ENCODE results near the gene DESI1. TPM values are rescaled to one million over a fixed set of nuclear protein-coding genes. Genes with fewer than 3 reads are reported as not detected.

DESI1 gene
- total RNA-seq, 1 donor from 2014 or later = 29.8 TPM

DNA sequence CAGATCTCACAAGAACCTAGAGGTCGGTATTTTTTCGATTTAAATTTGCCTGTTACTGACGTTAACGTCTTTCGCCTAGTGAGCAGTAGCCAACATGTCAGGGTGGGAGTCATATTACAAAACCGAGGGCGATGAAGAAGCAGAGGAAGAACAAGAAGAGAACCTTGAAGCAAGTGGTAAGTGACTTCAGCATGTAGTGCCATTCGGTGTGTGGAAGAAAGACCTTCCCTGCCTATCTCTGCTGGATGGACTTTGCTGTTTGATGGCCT is 1.0 kb upstream of the DESI1 start:
- H3K27me3 Mint-ChIP-seq (ENCODE audit: low read depth) = no peaks in the 10 kb centered on the region
- TF ChIP-seq, protein P1, sequence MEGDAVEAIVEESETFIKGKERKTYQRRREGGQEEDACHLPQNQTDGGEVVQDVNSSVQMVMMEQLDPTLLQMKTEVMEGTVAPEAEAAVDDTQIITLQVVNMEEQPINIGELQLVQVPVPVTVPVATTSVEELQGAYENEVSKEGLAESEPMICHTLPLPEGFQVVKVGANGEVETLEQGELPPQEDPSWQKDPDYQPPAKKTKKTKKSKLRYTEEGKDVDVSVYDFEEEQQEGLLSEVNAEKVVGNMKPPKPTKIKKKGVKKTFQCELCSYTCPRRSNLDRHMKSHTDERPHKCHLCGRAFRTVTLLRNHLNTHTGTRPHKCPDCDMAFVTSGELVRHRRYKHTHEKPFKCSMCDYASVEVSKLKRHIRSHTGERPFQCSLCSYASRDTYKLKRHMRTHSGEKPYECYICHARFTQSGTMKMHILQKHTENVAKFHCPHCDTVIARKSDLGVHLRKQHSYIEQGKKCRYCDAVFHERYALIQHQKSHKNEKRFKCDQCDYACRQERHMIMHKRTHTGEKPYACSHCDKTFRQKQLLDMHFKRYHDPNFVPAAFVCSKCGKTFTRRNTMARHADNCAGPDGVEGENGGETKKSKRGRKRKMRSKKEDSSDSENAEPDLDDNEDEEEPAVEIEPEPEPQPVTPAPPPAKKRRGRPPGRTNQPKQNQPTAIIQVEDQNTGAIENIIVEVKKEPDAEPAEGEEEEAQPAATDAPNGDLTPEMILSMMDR (IDR thresholded peaks at IDR 0.05) = no peak

DNA sequence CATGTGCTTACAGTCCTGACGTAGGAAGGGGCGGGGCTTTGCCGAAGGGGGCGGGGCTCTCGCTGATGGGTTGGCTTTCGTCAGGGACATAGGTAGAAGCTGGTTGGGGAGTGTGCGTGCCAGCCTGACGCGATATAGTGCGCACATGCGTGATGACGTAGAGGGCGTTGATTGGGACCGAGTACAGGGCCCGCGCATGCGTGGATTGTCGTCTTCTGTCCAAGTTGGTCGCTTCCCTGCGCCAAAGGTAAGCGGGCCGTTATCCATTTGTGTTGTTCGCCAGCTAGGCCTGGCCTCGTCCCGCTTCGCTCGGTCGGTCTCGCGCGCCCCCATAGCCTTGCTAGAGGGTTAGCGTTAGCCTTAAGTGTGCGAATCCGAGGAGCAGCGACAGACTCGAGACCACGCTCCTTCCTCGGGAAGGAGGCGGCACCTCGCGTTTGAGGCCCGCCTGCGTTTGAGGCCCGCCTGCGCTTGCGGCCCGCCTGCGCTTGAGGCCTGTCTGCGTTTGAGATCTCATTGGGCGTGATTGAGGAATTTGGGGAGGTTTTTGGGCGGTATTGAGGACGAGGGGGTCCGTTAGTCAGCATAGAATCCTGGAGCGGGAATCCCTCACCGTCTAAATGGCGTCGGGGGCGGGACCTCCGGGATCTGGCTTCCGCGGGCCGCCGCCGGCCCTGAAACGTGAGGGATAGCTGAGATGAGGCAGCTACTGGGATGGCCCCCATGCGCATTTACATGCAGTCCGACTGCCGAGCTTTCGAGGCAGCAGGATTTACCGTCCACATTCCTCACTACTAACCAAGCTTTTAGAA is 462 bp upstream of the DESI1 start, which contains the start of gene XRCC6:
Gene XRCC6 (plus strand): TSS at position 197 of the 812 bp plus-strand sequence. CDS start 710 bp downstream, outside the sequence.
- no peaks in the 10 kb centered on the region for H3K9me3 Mint-ChIP-seq (ENCODE audit: low read depth)
- no peaks in the 10 kb centered on the region for H3K27me3 Mint-ChIP-seq (ENCODE audit: low read depth)
- TF ChIP-seq, protein P1 (IDR thresholded peaks at IDR 0.05) = peak; percentile 17
- DNase-seq (ENCODE audit: low spot score) = peak; percentile 100
- H3K4me1 Mint-ChIP-seq (ENCODE audit: low read depth) = peaks cover 27% of the 10 kb centered on the region
- peak within 1 kb of the TSS; percentile 97 for H3K27ac Mint-ChIP-seq (ENCODE audit: unreplicated experiment)
- H3K36me3 Mint-ChIP-seq (ENCODE audit: low read depth) = peaks cover 8% of the 10 kb centered on the region
- H3K4me3 Mint-ChIP-seq (ENCODE audit: unreplicated experiment) = peak within 1 kb of the TSS; percentile 85

More for the DNA sequence above, 1.0 kb upstream of the DESI1 start:
- H3K4me3 Mint-ChIP-seq (ENCODE audit: unreplicated experiment) = peak overlapping the region; percentile 85
- peaks cover 27% of the 10 kb centered on the region for H3K4me1 Mint-ChIP-seq (ENCODE audit: low read depth)
- H3K27ac Mint-ChIP-seq (ENCODE audit: unreplicated experiment) = peak overlapping the region; percentile 97
- no peak for DNase-seq (ENCODE audit: low spot score)
- no peaks in the 10 kb centered on the region for H3K9me3 Mint-ChIP-seq (ENCODE audit: low read depth)
- peaks cover 8% of the 10 kb centered on the region for H3K36me3 Mint-ChIP-seq (ENCODE audit: low read depth)

DNA sequence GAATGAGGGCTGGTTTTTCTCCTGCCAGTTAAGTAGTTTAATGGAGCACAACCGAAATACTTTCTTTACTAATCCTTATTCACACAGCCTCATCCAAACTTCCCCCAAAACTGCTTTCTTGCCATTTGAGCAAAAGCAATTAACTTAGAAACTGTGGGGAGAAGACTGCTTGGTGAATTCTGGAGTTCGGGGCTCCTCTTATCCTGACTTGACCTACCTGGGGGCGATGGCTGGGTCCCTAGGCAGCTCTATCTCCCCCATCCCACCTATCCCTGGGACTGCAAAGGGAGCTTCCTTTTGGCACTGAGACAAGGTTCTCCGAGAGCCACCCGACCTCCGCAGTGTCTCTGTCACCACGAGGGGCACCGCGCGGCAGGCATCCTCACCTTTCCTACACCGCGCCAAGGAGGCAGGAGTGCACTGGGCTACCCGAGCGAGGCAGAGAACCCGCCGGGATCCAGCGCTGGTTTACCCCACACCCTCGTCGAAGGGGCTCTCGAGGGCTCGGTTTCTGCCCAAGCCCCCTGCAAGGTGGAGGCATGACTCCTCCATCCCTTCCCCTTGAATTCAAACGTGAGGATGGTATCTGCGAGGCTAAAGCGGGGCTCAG is 759 bp downstream of the DESI1 start:
- Mint-ChIP-seq H3K27ac (ENCODE audit: unreplicated experiment) (peak overlapping the region; percentile 89), H3K4me3 (ENCODE audit: unreplicated experiment) (peak overlapping the region; percentile 85), H3K4me1 (ENCODE audit: low read depth) (peaks cover 27% of the 10 kb centered on the region), H3K36me3 (ENCODE audit: low read depth) (peaks cover 7% of the 10 kb centered on the region), H3K27me3 (ENCODE audit: low read depth) (no peaks in the 10 kb centered on the region), H3K9me3 (ENCODE audit: low read depth) (no peaks in the 10 kb centered on the region)
- DNase-seq (ENCODE audit: low spot score) = no peak
- TF ChIP-seq, protein P1 (IDR thresholded peaks at IDR 0.05) = no peak

DNA sequence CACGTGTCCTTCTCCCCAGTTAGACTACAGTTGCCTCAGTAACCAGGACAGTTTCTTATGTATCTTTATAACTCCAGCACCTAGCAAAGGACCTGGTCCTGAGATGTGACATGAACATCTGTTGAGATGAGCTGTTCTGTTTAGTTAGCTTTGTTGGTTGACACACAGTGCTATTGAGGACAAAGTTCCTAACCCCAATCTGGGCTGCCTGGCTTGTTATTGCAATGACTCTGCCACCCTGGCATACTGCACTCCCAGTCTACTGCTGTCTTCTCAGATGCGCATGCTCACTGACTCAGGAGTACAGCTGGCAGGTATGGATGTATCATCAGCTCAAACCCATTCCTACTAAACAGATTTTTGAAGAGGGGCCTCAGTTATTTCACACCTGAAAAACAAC is 7.4 kb downstream of the DESI1 start:
- Mint-ChIP-seq H3K27me3 (ENCODE audit: low read depth) (no peaks in the 10 kb centered on the region), H3K4me1 (ENCODE audit: low read depth) (peaks cover 2% of the 10 kb centered on the region), H3K27ac (ENCODE audit: unreplicated experiment) (no peak overlapping the region), H3K36me3 (ENCODE audit: low read depth) (no peaks in the 10 kb centered on the region), H3K4me3 (ENCODE audit: unreplicated experiment) (no peak overlapping the region), H3K9me3 (ENCODE audit: low read depth) (no peaks in the 10 kb centered on the region)
- no peak for DNase-seq (ENCODE audit: low spot score)
- TF ChIP-seq, protein P1 (IDR thresholded peaks at IDR 0.05) = no peak

DNA sequence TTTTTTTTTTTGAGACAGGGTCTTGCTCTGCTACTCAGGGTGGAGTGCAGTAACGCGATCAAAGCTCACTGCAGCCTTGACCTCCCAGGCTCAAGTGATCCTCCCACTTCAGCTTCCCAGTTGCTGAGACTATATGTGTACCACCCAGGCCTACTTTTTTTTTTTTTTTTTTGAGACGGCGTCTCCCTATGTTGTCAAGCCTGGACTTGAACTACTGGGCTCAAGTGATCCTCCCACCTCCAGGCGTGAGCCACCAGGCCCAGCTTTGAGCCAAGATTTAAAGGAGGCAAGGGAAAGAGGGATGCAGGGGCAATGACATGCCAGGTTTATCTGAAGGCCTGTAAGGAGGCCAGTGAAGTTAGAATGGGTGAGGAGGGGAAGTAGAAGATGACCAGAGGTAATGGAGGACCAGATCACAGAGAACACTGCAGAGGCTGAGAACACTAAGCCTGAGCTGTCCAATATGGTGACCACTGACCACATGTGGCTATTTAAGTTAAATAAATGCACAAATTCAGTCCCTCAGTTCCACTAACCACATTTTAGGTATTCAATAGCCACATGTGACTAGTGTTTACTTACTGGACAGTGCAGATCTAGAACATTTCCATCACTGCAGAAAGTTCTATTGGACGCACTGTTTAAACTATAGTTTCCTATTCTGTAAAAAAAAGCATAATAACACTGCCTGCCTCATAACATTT is 8.1 kb downstream of the DESI1 start:
- Mint-ChIP-seq H3K9me3 (ENCODE audit: low read depth) (no peaks in the 10 kb centered on the region), H3K4me1 (ENCODE audit: low read depth) (no peaks in the 10 kb centered on the region), H3K4me3 (ENCODE audit: unreplicated experiment) (no peak overlapping the region), H3K36me3 (ENCODE audit: low read depth) (no peaks in the 10 kb centered on the region), H3K27ac (ENCODE audit: unreplicated experiment) (no peak overlapping the region), H3K27me3 (ENCODE audit: low read depth) (no peaks in the 10 kb centered on the region)
- TF ChIP-seq, protein P1 (IDR thresholded peaks at IDR 0.05) = no peak
- no peak for DNase-seq (ENCODE audit: low spot score)
